Activated CD8-positive, alpha-beta memory T cell treated with anti-CD3 and anti-CD28 coated beads for 1 hour (primary cell): ENCODE results near the gene CEL.
"Not testable (repeated sequence)": the region's sequence is repeated elsewhere in the genome, so short reads cannot be mapped to it uniquely, and the experiment has no call there.

ENCODE experiments used
- DNase-seq, 2 donors: peaks; one replicate each; pipeline ENCODE4 v3.0.0-alpha.2; 2020; ENCODE audit warnings: low read depth in 1 of 2; ENCODE audit errors: extremely low read depth in 1 of 2

Gene CEL

GRCh38 chr9:133046196-133046899 lies 15.4 kb upstream of the CEL start:
- no peak for DNase-seq

- no peak for DNase-seq
Observed at GRCh38 chr9:133046900-133047295, 14.9 kb upstream of the CEL start.

- DNase-seq = no peak
Observed at GRCh38 chr9:133048595-133048994, 13.2 kb upstream of the CEL start.

- no peak for DNase-seq
Observed at GRCh38 chr9:133049043-133049442, 12.7 kb upstream of the CEL start.

GRCh38 chr9:133050142-133050541 lies 11.6 kb upstream of the CEL start:
- DNase-seq = no peak

- no peak for DNase-seq
Observed at GRCh38 chr9:133050781-133051180, 11.0 kb upstream of the CEL start.

- no peak for DNase-seq
Observed at GRCh38 chr9:133051281-133051900, 10.4 kb upstream of the CEL start.

GRCh38 chr9:133051966-133052539 lies 9.7 kb upstream of the CEL start:
- DNase-seq = no peak

GRCh38 chr9:133054194-133054890 lies 7.4 kb upstream of the CEL start:
- DNase-seq = no peak

GRCh38 chr9:133054966-133055365 lies 6.8 kb upstream of the CEL start:
- DNase-seq = no peak

- DNase-seq = no peak
Observed at GRCh38 chr9:133055788-133056420, 5.9 kb upstream of the CEL start.

GRCh38 chr9:133056533-133056932 lies 5.2 kb upstream of the CEL start:
- no peak for DNase-seq

GRCh38 chr9:133057006-133057405 lies 4.8 kb upstream of the CEL start:
- DNase-seq = no peak

GRCh38 chr9:133057553-133057952 lies 4.2 kb upstream of the CEL start:
- no peak for DNase-seq

GRCh38 chr9:133058071-133058470 lies 3.7 kb upstream of the CEL start:
- DNase-seq = no peak

- DNase-seq = no peak
Observed at GRCh38 chr9:133058550-133059320, 3.0 kb upstream of the CEL start.

GRCh38 chr9:133059623-133060022 lies 2.2 kb upstream of the CEL start:
- DNase-seq = no peak

- no peak for DNase-seq
Observed at GRCh38 chr9:133060417-133060841, 1.4 kb upstream of the CEL start.

- DNase-seq = not testable (repeated sequence)
Observed at GRCh38 chr9:133061019-133061763, 590 bp upstream of the CEL start.

- DNase-seq = not testable (repeated sequence)
Observed at GRCh38 chr9:133062569-133062968, 788 bp downstream of the CEL start.
